HepG2 (cell line): Measurements from ENCODE around the gene APLP1. TPM values are rescaled to one million over a fixed set of nuclear protein-coding genes. Genes with fewer than 3 reads are reported as not detected.

Experiments used
- AGO1 ChIP-seq: fragments of 200-400 bp; formaldehyde crosslinking; IDR thresholded peaks from 2 replicates; pipeline ENCODE4 v1.6.1; 2017; ENCODE audit warnings: mild to moderate bottlenecking, low read depth, low read length, moderate library complexity; ENCODE audit not compliant: poor library complexity, severe bottlenecking
- ASH2L ChIP-seq: fragments of 300-600, 200-600 bp; sonication (generic); IDR thresholded peaks from 2 replicates; pipeline ENCODE4 v1.7.0; 2017; ENCODE audit warnings: low read depth, mild to moderate bottlenecking, moderate library complexity, mixed read lengths, low read length; ENCODE audit not compliant: insufficient read length
- FOXK1 ChIP-seq: sonication (generic); formaldehyde crosslinking; IDR thresholded peaks from 2 replicates; pipeline ENCODE4 v1.4.0; 2020; ENCODE audit warnings: low read depth, missing genetic modification reagents, borderline replicate concordance
- HCFC1 ChIP-seq: fragments of 150-350 bp; IDR thresholded peaks from 2 replicates; pipeline ENCODE4 v1.6.1; 2014; ENCODE audit warnings: low read depth, low read length
- JARID2 ChIP-seq: sonication (generic); formaldehyde crosslinking; IDR thresholded peaks from 2 replicates; pipeline ENCODE4 v1.8.1; 2023; ENCODE audit warnings: missing genetic modification reagents, inconsistent platforms; ENCODE audit not compliant: insufficient replicate concordance
- MEIS2 ChIP-seq: sonication (generic); formaldehyde crosslinking; IDR thresholded peaks from 2 replicates; pipeline ENCODE4 v1.9.0; 2021; ENCODE audit warnings: mild to moderate bottlenecking, missing genetic modification reagents
- MLLT10 ChIP-seq: sonication (generic); formaldehyde crosslinking; IDR thresholded peaks from 2 replicates; pipeline ENCODE4 v1.4.0; 2020; ENCODE audit warnings: missing genetic modification reagents
- MTA1 ChIP-seq: sonication (generic); formaldehyde crosslinking; IDR thresholded peaks from 2 replicates; pipeline ENCODE4 v1.4.0; 2020; ENCODE audit warnings: missing genetic modification reagents, mild to moderate bottlenecking, borderline replicate concordance
- PITX1 ChIP-seq: sonication (generic); formaldehyde crosslinking; IDR thresholded peaks from 2 replicates; pipeline ENCODE4 v1.5.1; 2020; ENCODE audit warnings: mild to moderate bottlenecking, missing genetic modification reagents
- RFXANK ChIP-seq: IDR thresholded peaks from 2 replicates; pipeline ENCODE4 v1.6.1; 2016
- RXRA ChIP-seq: sonication (generic); formaldehyde crosslinking; IDR thresholded peaks from 2 replicates; pipeline ENCODE4 v1.5.1; 2020; ENCODE audit warnings: missing genetic modification reagents
- SRSF9 ChIP-seq: fragments of 200-400 bp; formaldehyde crosslinking; IDR thresholded peaks from 2 replicates; pipeline ENCODE4 v1.6.1; 2018; ENCODE audit warnings: borderline replicate concordance, mild to moderate bottlenecking, low read depth, low read length; ENCODE audit not compliant: insufficient read depth, poor library complexity, severe bottlenecking
- ZBTB7B ChIP-seq: sonication (generic); formaldehyde crosslinking; IDR thresholded peaks from 2 replicates; pipeline ENCODE4 v1.4.0; 2020; ENCODE audit warnings: missing genetic modification reagents
- ZNF264 ChIP-seq: sonication (generic); formaldehyde crosslinking; IDR thresholded peaks from 2 replicates; pipeline ENCODE4 v1.4.0; 2020; ENCODE audit warnings: missing genetic modification reagents
- ZNF605 ChIP-seq: sonication (generic); formaldehyde crosslinking; IDR thresholded peaks from 2 replicates; pipeline ENCODE4 v1.8.0; 2022; ENCODE audit warnings: mild to moderate bottlenecking, missing genetic modification reagents
- ZNF761 ChIP-seq: sonication (generic); formaldehyde crosslinking; conservative IDR thresholded peaks from 2 replicates; pipeline ENCODE4 v1.4.0; 2020; ENCODE audit warnings: mild to moderate bottlenecking, missing genetic modification reagents
- ZNF790 ChIP-seq: sonication (generic); formaldehyde crosslinking; IDR thresholded peaks from 2 replicates; pipeline ENCODE4 v1.8.0; 2022; ENCODE audit warnings: missing genetic modification reagents, mild to moderate bottlenecking, borderline replicate concordance
- ZNF839 ChIP-seq: sonication (generic); formaldehyde crosslinking; IDR thresholded peaks from 2 replicates; pipeline ENCODE4 v1.4.0; 2020; ENCODE audit warnings: missing genetic modification reagents, mild to moderate bottlenecking, borderline replicate concordance
- polyA plus RNA-seq, 8 experiments: library from polyadenylated mRNA; depleted of rRNA in 3 of 8; stranded (reverse) in 7 of 8; unstranded in 1 of 8; fragments of >200 nt; fragmentation: Illumina TruSeq in 4 of 8; extraction: Trizol in 4 of 8; gene quantifications; 2 replicates each; pipeline versions ENCODE4 v1.2.1 to v1.2.3, GENCODE V29; 2011 to 2016; ENCODE audit warnings: low read depth in 4 of 8, missing spikeins in 1 of 8, mixed read lengths in 1 of 8; ENCODE audit not compliant: insufficient read depth in 1 of 8
- total RNA-seq, 5 experiments: library from RNA; depleted of rRNA; stranded (reverse); fragments of >200 nt; fragmentation: Illumina TruSeq; extraction: Trizol; gene quantifications; 2 replicates each; pipeline ENCODE4 v1.2.3, GENCODE V29; 2016; ENCODE audit warnings: low read depth in 1 of 5
- TF ChIP-seq, protein P1 (sequence below): sonication (generic); formaldehyde crosslinking; IDR thresholded peaks from 2 replicates; pipeline ENCODE4 v1.4.0; 2020; ENCODE audit warnings: missing genetic modification reagents, borderline replicate concordance
- TF ChIP-seq, protein P2 (sequence below): sonication (generic); formaldehyde crosslinking; IDR thresholded peaks from 2 replicates; pipeline ENCODE4 v1.8.0; 2023; ENCODE audit warnings: mild to moderate bottlenecking, missing genetic modification reagents
- TF ChIP-seq, protein P3 (sequence below): sonication (generic); formaldehyde crosslinking; conservative IDR thresholded peaks from 2 replicates; pipeline ENCODE4 v1.8.0; 2022; ENCODE audit warnings: low read depth, missing genetic modification reagents
- TF ChIP-seq, protein P4 (sequence below): IDR thresholded peaks from 2 replicates; pipeline ENCODE4 v1.6.1; 2016; ENCODE audit warnings: missing biosample characterization, missing genetic modification reagents, low read depth

The APLP1 gene
- total and polyA plus RNA-seq, 2 of the 13 experiments (the other 11 are each of a cell fraction or from before 2014, with no cell fraction given): 2.0 to 2.9 TPM

DNA sequence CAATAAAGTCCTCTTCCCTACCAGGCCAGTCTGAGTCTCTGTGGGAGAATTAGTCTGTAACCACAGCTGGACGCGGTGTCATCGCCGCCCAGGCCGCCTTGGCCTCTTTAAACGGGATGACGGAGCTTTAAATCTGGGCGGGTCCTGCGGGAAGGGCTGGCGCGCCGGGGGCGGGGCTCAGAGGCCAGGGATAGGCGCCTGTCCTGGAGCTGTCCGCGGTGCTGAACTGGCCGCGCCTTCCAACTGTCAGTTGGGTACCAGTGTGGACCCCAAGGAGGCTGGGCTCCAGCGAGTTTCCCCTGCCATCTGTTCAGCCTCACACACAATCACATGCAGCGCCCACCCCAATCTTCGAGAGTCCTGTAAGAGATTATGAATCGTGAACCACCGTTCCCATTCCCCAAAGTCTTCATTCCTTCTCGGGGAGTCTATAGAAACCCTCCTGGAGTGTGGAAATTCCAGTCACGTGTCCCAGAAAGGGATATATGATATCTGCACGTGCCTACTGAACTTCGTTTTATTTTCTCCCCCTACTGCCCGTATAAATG, 11.5 kb downstream of the APLP1 start (continued):
- TF ChIP-seq, protein P1, sequence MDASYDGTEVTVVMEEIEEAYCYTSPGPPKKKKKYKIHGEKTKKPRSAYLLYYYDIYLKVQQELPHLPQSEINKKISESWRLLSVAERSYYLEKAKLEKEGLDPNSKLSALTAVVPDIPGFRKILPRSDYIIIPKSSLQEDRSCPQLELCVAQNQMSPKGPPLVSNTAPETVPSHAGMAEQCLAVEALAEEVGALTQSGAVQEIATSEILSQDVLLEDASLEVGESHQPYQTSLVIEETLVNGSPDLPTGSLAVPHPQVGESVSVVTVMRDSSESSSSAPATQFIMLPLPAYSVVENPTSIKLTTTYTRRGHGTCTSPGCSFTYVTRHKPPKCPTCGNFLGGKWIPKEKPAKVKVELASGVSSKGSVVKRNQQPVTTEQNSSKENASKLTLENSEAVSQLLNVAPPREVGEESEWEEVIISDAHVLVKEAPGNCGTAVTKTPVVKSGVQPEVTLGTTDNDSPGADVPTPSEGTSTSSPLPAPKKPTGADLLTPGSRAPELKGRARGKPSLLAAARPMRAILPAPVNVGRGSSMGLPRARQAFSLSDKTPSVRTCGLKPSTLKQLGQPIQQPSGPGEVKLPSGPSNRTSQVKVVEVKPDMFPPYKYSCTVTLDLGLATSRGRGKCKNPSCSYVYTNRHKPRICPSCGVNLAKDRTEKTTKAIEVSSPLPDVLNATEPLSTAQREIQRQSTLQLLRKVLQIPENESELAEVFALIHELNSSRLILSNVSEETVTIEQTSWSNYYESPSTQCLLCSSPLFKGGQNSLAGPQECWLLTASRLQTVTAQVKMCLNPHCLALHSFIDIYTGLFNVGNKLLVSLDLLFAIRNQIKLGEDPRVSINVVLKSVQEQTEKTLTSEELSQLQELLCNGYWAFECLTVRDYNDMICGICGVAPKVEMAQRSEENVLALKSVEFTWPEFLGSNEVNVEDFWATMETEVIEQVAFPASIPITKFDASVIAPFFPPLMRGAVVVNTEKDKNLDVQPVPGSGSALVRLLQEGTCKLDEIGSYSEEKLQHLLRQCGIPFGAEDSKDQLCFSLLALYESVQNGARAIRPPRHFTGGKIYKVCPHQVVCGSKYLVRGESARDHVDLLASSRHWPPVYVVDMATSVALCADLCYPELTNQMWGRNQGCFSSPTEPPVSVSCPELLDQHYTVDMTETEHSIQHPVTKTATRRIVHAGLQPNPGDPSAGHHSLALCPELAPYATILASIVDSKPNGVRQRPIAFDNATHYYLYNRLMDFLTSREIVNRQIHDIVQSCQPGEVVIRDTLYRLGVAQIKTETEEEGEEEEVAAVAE (CRISPR knock-in tag): peak; percentile 95
- TF ChIP-seq MTA1: no peak
- peak; percentile 46; the same call in 1 of the 2 replicates for TF ChIP-seq RXRA (CRISPR knock-in tag)
- TF ChIP-seq, protein P2, sequence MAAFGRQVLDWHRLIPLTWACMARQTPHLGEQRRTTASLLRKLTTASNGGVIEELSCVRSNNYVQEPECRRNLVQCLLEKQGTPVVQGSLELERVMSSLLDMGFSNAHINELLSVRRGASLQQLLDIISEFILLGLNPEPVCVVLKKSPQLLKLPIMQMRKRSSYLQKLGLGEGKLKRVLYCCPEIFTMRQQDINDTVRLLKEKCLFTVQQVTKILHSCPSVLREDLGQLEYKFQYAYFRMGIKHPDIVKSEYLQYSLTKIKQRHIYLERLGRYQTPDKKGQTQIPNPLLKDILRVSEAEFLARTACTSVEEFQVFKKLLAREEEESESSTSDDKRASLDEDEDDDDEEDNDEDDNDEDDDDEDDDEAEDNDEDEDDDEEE (CRISPR knock-in tag): peak; percentile 97
- TF ChIP-seq MLLT10: no peak
- peak; percentile 97 for TF ChIP-seq MEIS2 (CRISPR knock-in tag)
- no peak for TF ChIP-seq HCFC1
- TF ChIP-seq RFXANK (CRISPR knock-in tag): peak; percentile 78; the same call in 1 of the 2 replicates
- TF ChIP-seq, protein P3, sequence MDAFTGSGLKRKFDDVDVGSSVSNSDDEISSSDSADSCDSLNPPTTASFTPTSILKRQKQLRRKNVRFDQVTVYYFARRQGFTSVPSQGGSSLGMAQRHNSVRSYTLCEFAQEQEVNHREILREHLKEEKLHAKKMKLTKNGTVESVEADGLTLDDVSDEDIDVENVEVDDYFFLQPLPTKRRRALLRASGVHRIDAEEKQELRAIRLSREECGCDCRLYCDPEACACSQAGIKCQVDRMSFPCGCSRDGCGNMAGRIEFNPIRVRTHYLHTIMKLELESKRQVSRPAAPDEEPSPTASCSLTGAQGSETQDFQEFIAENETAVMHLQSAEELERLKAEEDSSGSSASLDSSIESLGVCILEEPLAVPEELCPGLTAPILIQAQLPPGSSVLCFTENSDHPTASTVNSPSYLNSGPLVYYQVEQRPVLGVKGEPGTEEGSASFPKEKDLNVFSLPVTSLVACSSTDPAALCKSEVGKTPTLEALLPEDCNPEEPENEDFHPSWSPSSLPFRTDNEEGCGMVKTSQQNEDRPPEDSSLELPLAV (CRISPR knock-in tag): no peak
- TF ChIP-seq SRSF9: no peak
- TF ChIP-seq FOXK1: peak; percentile 77; the same call in 1 of the 2 replicates
- no peak for TF ChIP-seq ZNF839 (CRISPR knock-in tag)
- no peak for TF ChIP-seq AGO1
- peak; percentile 88 for TF ChIP-seq ZNF264 (CRISPR knock-in tag)
- peak; percentile 92; the same call in 1 of the 2 replicates for TF ChIP-seq ZNF790 (CRISPR knock-in tag)
- TF ChIP-seq JARID2: no peak
- TF ChIP-seq PITX1 (CRISPR knock-in tag): peak; percentile 81
- TF ChIP-seq, protein P4, sequence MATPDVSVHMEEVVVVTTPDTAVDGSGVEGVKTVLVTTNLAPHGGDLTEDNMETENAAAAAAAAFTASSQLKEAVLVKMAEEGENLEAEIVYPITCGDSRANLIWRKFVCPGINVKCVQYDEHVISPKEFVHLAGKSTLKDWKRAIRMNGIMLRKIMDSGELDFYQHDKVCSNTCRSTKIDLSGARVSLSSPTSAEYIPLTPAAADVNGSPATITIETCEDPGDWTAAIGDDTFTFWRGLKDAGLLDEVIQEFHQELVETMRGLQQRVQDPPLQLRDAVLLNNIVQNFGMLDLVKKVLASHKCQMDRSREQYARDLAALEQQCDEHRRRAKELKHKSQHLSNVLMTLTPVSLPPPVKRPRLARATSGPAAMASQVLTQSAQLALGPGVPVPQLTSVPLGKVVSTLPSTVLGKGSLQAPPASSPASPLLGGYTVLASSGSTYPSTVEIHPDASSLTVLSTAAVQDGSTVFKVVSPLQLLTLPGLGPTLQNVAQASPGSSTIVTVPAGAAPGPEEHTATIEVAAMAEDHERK (CRISPR knock-in tag): no peak
- TF ChIP-seq ZNF605: peak; percentile 98
- peak; percentile 74; the same call in 1 of the 2 replicates for TF ChIP-seq ZBTB7B (CRISPR knock-in tag)
- TF ChIP-seq ZNF761: peak; percentile 72; the same call in 1 of the 2 replicates
- no peak for TF ChIP-seq ASH2L
